Non-pigmented ciliary epithelial cell (primary cell): Measurements from ENCODE around the gene CRYGN.

ENCODE experiments used
- DNase-seq: peaks from one replicate; pipeline ENCODE4 v3.0.0-alpha.2; 2010; ENCODE audit warnings: low read depth

Gene CRYGN

GRCh38 chr7:151379193-151379520 is 60.8 kb downstream of the CRYGN start:
- no peak for DNase-seq
